Kasumi-1 (cell line): Measurements from ENCODE around the gene APOB.
"Not testable (repeated sequence)": the region's sequence is repeated elsewhere in the genome, so short reads cannot be mapped to it uniquely, and the experiment has no call there.

Experiments used
- DNase-seq, 2 experiments: peaks; one replicate each; lab custom pipeline; 2025; lab: John Stamatoyannopoulos, UW

APOB gene

DNA sequence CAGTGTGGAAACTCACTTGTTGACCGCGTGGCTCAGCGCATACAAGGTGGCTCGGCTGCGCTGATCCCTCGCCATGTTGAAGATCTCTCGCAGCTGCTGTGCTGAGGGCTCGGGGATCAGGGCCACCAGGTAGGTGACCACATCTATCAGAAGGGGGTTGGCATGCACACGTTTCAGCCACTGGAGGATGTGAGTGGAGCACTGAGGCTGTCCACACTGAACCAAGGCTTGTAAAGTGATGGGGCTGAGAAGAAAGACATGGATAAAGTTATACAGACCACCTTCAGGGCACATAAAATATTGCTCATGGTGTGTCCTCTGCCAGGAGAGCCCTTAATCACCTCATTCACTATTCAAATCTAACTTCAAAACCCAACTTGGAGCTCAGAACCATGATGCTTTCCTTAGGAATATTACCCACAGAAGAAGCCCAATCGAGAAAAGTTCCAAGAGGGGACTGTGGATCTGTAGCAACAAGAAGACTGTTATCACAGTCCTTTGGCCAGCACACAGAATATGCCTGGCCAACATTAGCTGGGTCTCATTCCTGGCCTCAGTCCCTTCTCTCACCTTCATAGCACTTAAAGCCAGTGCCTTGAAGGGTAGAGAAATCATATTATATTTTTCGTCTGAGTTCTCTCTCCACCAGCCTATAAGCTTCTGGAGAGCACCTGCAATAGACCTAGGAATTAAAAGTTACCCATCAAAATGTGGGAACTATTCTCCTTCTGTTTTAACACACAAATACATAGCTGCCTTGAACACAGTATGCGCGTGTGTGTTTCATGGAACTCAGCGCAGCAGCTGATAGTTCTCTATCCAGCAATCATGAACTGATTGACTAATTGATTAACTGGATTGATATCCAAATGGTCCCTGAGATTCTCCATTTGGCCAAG, 11.3 kb downstream of the APOB start:
- no peak for DNase-seq

DNA sequence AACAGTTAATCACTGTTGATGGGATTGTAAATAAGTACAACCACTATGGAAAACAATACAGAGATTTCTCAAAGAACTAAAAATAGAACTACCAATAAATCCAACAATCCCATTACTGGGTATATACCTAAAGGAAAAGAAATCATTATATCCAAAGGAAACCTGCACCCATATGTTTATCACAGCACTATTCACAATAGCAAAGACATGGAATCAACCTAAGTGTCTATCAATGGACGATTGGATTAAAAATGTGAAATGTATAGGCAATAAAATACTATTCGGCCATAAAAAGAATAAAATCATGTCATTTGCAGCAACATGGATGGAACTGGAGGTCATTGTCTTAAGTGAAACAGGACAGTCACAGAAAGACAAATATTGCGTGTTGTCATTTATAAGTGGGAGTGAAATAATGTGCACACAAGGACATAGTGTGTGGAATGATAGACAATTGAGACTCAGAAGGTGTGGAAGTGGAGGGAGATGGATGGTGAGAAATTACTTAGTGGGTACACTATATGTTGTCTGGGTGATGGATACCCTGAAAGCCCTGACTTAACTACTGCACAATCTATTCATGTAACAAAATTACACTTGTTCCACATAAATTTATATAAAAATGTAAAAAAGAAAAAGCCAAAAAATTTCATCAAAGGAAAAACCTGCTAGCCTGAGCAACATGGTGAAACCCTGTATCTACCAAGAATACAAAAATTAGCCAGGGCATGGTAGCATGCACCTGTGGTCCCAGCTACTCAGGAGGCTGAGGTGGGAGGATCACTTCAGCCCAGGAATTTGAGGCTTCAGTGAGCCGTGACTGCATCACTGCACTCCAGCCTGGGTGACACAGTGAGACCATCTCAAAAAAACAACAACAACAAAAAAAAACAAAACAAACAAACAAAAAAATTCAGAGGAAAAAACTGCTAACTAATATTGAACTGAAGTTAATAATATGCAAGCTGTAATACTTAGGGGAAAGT, 12.6 kb downstream of the APOB start:
- DNase-seq = no peak

DNA sequence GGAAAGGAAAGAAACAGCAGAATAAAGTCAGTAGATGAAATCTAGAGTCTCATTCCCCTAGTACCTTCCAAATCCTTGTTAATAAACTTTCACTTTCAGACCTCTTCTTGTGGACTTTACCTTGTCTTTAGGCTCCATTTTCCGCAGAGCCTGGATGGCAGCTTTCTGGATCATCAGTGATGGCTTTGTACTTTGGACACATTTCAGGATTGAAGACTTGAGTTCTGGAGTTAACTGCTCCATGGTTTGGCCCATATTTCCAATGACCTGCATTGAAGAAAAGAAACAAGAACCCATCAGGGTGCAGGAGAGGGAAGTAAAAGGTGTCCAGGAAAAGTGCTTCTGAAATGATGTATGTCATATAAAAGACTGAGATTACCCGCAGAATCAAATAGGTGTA, 14.4 kb downstream of the APOB start:
- DNase-seq = no peak

DNA sequence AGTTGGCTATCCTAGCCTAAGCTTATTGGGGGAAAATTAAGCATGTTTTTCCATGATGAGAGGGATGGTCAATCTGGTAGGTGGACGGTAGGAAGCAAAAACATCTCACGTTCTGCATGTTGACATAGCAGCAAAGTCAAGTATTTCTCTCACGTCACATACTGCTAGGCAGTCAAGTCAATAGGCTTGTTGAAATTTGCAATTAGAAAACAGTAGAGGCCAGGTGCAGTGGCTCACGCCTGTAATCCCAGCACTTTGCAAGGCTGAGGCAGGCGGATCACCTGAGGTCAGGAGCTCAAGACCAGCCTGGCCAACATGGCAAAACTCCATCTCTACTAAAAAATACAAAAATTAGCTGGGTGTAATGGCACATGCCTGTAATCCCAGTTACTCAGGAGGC, 14.9 kb downstream of the APOB start:
- DNase-seq = not testable (repeated sequence)

DNA sequence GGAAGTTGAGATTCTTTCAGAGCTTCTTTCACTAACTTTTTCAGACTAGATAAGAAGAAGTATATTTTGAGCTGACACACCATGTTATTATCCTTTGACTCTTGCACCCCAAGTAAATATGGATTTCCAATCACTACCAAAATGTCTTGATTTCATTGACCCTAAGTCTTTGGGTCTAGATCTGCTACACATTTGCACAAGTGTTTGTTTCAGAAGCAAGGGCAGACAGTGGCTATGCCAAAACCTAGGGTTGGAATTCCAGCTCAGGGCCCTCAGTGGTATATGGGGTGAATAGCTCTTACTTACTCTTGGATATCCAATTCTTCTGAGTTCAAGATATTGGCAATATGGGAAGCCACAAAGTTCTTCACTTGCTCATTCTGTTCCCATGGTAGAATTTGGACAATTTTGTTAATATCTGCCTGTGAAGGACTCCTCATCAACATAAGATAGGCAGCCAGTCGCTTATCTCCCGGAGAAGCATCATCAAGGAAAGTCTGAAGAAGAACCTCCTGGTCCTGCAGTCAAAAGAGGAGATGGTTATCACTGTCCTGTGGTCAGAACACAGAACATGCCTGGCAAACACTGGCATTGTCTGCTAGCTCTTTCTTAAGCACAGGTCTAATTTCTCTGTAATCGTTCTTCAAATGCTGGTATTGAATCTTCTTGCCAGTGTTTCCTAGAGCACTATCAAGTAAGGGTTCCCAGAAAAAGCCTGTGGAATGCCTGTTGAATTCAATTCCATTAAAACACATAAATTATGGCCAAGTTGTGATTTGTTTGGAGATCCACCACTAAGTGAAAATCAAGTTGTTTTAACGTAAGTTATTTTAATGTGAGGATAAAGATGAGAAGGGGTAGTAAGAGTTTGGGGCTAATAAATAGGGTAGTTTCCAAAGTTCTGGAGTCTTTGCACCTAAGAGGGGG, 15.6 kb downstream of the APOB start:
- no peak for DNase-seq

DNA sequence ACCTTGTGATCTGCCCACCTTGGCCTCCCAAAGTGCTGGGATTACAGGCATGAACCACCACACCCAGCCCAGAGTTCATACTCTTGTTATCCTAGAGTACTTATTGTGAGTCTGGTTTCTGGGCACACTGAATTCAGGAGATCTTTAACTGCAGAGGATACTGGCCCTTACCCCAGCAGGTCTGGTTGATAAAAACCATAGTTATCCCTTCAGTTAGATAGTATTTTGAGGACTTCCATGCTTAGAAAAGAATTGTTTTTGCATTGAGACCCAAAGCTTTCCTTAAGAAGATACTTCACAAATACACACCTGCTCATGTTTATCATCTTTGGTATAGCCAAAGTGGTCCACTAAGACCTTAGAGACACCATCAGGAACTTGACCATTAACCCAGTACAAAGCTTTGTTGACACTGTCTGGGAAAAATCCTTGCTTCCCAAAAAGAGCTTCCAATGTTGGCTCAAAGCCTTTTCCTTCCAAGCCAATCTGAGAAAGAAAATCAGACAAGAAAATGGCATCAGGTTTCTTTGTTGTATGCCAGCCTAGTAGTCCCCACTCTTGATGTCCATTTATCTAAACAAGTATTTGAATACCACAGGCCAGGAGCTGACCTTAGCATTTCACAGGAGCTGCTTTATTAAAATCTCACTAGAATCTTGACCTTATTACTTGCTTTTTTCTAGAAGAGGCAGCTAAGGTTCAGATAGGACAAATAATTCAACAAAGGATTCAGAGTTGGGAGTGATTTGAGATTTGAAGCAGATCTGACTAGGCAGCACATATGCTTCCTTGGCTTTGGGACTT, 17.2 kb downstream of the APOB start:
- no peak for DNase-seq

DNA sequence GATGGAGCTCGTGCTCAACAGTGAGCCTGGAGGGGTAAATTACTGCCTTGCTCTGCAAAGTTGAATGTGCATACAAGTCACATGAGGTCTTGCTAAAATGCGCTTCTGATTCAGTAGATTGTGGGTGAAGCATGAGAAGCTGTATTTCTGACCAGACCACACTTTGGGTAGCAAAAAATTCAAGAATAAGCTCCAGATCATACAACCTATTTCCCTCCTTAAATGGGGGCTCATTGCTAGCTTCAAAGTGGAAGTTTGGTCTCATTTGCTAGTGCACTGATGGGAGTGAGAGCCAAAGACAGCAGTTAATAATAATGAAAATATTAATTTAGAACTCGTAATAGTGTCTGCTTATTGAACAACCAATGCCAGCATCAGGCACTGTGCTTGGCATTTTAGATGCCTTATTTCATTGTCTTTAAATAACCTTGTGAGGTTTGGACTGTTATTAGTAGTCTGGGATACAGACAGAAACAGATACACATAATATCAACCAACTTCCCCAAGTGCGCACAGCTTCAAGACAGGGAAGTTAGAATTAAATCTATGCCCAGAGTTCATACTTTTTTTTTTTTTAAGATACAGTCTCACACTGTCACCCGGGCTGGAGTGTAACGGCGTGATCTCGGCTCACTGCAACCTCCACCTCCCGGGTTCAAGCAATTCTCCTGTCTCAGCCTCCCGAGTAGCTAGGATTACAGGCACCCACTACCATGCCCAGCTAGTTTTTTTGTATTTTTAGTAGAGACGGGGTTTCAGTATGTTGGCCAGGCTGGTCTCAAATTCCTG, 18.0 kb downstream of the APOB start:
- DNase-seq = no peak

DNA sequence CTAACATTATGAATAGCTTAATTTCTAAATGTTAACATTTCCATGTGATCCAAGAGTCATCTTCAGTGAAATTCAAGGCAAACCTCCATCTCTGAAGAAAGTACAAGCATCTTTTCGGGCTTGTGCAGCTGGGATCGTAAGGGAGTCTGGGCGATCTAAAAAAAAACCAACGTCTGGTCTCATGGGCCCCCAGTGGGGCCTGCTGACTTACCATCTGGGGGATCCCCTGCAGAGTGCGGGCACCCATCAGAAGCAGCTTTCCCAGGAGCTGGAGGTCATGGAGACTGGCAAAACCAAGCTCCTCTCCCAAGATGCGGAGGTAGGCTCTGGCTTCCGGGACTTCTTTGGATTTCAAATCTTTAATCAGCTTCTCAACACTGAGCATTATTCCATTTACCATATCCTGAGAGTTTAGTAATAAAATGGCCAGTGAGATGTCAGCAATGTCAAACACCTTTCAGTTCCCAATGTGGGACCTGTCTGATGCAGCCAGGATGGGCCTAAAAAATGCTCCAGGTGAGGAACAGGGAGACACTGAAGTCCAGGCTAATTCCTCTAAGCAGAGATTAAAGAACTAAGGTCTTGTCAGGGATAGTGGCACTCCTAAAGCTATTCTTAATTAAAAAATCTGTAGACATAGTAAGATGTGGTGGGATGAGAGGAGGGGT, 19.0 kb downstream of the APOB start:
- no peak for DNase-seq

DNA sequence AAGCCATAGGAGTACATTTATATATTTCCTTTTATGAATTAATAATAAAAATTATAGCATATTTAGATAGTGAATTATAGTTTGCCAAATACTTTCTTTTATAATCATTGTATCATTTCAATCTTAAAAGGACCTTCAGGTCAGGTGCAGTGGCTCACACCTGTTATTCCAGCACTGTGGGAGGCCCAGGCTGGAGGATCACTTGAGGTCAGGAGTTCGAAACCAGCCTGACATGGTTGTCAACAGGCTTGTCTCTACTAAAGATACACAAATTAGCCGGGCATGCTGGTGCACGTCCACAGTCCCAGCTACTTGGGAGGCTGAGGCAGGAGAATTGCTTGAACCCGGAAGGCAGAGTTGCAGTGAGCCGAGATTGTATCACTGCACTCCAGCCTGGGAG, 19.7 kb downstream of the APOB start:
- no peak for DNase-seq

DNA sequence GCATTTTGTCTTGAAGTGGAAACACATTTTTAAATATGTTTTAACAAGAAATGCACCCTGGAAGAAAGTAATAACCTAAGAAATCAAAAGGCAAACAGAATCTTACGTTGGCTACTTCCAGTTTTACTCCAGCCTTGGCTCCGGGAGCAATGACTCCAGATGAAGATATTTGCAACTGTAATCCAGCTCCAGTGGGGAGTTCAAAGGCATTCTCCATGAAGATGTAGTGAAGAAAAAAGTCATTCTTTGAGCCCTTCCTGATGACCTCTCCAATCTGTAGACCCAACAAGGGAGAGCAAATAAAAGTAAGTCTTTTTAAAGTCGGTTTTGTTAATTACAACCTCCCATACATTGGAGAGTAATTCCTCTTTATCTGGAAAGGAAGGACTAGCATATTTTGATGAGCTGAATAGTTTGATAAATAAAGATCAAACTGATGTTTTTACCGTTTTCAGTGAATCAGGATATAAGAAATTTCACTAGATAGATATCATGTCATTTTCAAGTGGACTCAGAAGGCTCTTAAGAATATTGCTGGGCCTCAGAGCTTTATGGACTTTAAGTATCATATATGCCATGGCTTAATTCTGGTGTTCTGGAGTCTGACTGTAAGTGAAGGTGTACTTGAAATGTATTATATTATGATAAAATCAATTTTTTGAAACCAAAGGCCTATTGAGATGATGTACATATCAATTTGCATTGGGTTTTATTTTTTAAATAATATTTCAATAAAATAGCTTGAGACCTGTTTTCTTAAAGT, 20.3 kb downstream of the APOB start:
- no peak for DNase-seq

DNA sequence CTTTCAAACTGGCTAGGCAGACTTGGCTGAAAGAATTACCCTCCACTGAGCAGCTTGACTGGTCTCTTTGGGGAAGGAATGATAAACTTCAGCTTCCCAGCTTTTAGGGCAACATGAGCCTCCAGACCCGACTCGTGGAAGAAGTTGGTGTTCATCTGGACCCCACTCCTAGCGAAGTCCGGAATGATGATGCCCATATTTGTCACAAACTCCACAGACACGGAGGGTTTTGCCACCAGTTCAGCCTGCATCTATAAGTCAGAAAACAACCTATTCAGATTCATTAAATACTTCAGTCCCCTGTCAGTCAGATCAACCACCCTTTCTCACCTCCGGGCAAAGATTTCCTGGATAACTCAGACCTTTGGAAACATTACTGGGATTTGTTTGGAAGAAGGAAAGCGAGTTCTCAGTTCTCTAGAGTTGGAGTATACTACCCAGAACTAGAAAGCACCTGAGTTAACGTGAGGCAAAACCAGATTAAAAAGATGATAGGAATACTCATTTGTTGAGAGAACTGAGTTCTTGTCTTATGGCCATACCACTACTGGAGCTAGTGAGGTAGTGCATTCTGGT, 21.0 kb downstream of the APOB start:
- DNase-seq = no peak

DNA sequence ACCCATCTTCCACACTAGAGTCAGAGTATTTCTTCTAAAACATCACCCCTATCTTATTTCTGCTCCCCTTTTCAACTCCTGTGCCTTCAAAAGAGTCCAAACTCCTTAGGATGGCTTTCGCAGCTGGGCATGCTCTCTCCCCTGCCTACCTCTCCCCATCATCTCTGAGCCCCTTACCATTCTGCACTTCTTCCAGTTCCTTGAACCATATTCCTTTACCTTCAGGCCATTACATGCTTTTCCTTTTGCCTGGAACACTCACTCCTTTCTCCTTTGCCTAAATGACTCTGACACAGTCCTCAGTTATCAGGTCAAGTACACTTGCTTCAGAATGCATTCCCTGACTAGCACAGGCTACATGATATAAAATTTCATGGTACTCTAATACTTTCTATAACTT, 22.4 kb downstream of the APOB start:
- DNase-seq = no peak

DNA sequence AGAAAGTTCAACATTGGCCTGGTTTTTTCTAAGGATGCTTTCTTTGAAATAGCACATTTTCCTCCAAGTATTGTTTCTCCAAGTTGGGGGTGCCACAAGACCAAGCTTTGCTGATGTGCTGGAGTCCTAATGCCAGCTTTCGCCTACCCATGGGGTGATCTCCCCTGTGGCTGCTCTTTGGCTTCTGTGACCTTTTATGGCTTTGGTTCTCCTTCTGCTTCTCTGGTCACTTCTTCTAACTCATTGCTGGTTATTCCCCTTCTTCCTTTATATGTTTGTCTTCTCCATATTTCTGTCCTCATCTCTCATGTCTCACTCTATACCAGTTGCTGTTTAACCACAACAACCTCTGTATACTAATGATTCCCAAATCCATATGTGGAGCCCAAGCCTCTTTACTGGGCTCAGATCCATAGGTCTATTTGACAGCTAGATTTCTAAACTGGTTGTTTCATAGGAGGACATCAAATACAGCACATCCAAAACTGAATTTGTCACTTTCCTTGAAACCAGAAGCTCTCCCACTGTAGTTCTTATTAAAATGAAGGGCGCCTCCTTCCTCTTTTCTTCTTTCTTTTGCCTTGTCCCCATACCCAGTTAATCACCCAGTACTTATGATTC, 23.1 kb downstream of the APOB start:
- no peak for DNase-seq

DNA sequence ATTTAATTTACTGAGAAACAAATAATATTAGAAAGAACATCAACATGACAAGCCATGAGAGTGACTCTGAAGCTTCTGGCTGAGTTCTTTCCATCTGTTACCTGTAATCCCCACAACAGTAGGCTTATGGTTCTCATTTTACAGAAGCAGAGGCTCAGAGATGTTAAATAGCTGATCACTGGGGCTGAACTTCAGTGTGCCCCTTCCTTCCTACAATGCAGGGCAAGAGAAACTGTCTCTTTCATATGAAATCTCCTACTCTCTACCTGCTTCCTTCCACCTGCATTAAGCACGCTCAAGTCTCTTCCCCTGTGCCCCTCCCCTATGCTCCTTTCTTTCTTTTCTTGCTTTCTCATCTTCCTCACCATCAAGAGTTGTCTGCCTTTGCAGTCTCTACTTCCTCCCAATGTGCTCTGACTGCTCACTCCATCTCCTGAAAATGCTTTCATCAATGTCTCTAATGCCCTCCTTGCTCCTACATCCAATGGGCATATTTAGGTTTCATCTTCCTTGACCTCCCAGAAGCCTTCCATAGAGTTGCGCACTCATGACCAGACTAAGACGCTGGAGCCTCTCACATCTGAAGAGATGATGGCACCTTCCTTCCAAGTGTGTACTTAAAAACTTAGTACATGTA, 23.7 kb downstream of the APOB start:
- no peak for DNase-seq

DNA sequence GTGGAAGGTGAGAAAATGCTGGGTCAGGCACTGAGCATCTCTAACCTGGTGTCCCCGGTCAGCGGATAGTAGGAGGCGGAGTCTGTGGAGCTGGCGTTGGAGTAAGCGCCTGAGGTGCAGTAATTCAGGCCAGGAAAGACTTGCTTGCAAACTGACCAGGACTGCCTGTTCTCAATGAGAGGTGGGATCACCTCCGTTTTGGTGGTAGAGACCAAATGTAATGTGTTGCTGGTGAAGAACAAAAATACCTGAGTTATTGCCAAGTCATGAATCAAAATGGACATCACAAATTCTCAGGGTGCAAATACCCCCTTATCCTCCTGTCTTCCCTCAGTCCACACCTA, 24.2 kb downstream of the APOB start:
- DNase-seq = no peak

DNA sequence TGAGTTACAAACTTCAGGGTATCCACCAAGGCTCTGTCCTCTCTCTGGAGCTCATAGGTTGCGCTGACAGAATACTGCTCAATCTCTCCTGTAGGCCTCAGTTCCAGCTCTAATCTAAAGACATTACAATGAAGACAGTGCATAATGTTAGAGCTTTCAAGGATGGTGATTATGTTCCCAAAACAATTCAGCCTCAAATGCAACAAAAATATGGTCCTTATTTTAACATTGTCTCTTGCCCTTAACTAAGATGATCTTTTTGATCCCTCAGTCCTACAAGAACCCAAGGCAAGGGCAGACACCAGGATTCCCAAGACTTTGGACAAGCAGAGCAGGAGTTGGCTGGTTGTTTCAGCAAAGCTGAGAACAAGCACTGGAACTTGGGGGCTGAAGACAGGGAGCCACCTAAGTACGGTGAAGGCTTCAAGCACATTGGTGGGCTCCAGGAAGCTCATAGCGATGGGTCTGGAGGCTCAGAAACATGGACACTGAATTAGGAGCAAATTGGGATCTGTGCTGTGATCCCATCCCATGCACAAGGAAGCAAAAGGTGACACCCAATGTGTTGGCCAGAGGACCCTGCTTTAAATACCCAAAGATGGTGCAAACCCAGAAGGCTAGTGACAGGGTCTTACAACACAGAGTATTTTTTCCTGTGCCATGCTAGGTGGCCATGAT, 24.7 kb downstream of the APOB start:
- DNase-seq = no peak

DNA sequence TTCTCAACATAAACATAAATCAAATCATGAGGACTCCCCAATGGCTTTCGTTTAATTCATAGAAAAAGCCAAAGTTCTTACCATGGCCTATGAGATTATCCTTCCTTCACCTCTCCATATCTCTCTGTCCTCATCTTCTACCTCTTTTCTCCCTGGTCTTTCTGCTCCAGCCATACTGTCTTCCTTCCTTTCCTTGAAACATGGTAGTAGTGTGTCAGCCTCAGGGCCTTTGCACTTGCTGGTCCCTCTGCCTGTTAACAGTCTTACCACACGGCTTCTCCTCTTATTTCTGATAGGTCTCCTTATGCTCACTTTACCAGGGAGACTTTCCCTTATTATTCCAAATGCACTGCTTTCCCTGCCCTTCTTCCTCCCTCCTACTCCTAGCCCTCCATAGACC, 25.6 kb downstream of the APOB start:
- no peak for DNase-seq
